Fibroblast of villous mesenchyme (primary cell): ENCODE results near the gene SMARCB1. TPM values are rescaled to one million over a fixed set of nuclear protein-coding genes. Genes with fewer than 3 reads are reported as not detected.

ENCODE experiments used
- DNase-seq: peaks from one replicate; pipeline ENCODE4 v3.0.0-alpha.2; 2010; ENCODE audit warnings: low read depth
- H3K4me3 ChIP-seq: 2 replicates; pipeline ENCODE4 v1.5.1; 2011; ENCODE audit warnings: low read depth, mild to moderate bottlenecking, low read length
- CTCF ChIP-seq: IDR thresholded peaks from 2 replicates; pipeline ENCODE4 v1.5.1; 2012; ENCODE audit warnings: low read depth, mild to moderate bottlenecking, low read length; ENCODE audit not compliant: insufficient read depth
- total RNA-seq: library from RNA; depleted of rRNA; stranded (reverse); fragments of >200 nt; gene quantifications from 2 replicates; pipeline ENCODE4 v1.2.3, GENCODE V29; 2012

The SMARCB1 gene
- total RNA-seq, 1 donor = 61.7 TPM

- TF ChIP-seq CTCF = no peak
- H3K4me3 ChIP-seq = no peak overlapping the region
- no peak for DNase-seq
Observed at GRCh38 chr22:23783265-23784150, 3.3 kb upstream of the SMARCB1 start.

- TF ChIP-seq CTCF = no peak
- H3K4me3 ChIP-seq = no peak overlapping the region
- no peak for DNase-seq
Observed at GRCh38 chr22:23784215-23784732, 2.5 kb upstream of the SMARCB1 start.

GRCh38 chr22:23786261-23786710, 480 bp upstream of the SMARCB1 start:
- DNase-seq = no peak
- peak overlapping the region; percentile 33 for H3K4me3 ChIP-seq
- TF ChIP-seq CTCF = no peak

- no peak for DNase-seq
- no peak for TF ChIP-seq CTCF
- peak overlapping the region; percentile 88 for H3K4me3 ChIP-seq
Observed at GRCh38 chr22:23787600-23787896, 782 bp downstream of the SMARCB1 start.

- peak overlapping the region; percentile 88 for H3K4me3 ChIP-seq
- no peak for TF ChIP-seq CTCF
- DNase-seq = no peak
Observed at GRCh38 chr22:23787910-23788309, 1.1 kb downstream of the SMARCB1 start.

GRCh38 chr22:23789121-23789520, 2.4 kb downstream of the SMARCB1 start:
- no peak for TF ChIP-seq CTCF
- DNase-seq = no peak
- no peak overlapping the region for H3K4me3 ChIP-seq
